BJ (cell line): ENCODE results near the gene INSYN1. TPM values are rescaled to one million over a fixed set of nuclear protein-coding genes. Genes with fewer than 3 reads are reported as not detected.
A peak's percentile ranks its signal among the peaks of the same experiment; 100 is the strongest.

Source experiments
- CTCF ChIA-PET: fragments of 350-600 bp; formaldehyde crosslinking; extraction: SDS; loops from one replicate; lab custom pipeline; 2021; ENCODE audit warnings: antibody characterized with exemption, inconsistent platforms; lab: Yijun Ruan, JAX
- POLR2A ChIA-PET: fragments of 300-600 bp; sonication (Branson Sonifier 250); formaldehyde crosslinking; extraction: SDS; loops from one replicate; lab custom pipeline; 2021; ENCODE audit warnings: antibody characterized with exemption; lab: Charles Lee
- DNase-seq: peaks from one replicate; pipeline ENCODE4 v3.0.0-alpha.2; 2011; ENCODE audit warnings: low read depth
- H3K27me3 ChIP-seq: 2 replicates; pipeline ENCODE4 v1.6.0; 2011; ENCODE audit warnings: low read length; ENCODE audit not compliant: control insufficient read depth, insufficient read depth
- H3K36me3 ChIP-seq: 2 replicates; pipeline ENCODE4 v1.5.1; 2011; ENCODE audit warnings: low read length; ENCODE audit not compliant: control insufficient read depth, insufficient read depth
- H3K4me3 ChIP-seq: 2 replicates; pipeline ENCODE4 v1.5.1; 2011; ENCODE audit warnings: low read depth, mild to moderate bottlenecking, control low read depth, low read length
- polyA plus RNA-seq: library from polyadenylated mRNA; depleted of rRNA; stranded (reverse); fragments of >200 nt; gene quantifications from 2 replicates; pipeline ENCODE4 v1.2.3, GENCODE V29; 2011
- TF ChIP-seq, protein P1 (sequence below): IDR thresholded peaks from 2 replicates; pipeline ENCODE4 v1.5.1; 2011; ENCODE audit warnings: low read depth, mild to moderate bottlenecking, control low read depth, inconsistent platforms, low read length, moderate library complexity; ENCODE audit not compliant: insufficient read depth

The INSYN1 gene
- polyA plus RNA-seq, 1 experiment = 3.5 TPM

DNA sequence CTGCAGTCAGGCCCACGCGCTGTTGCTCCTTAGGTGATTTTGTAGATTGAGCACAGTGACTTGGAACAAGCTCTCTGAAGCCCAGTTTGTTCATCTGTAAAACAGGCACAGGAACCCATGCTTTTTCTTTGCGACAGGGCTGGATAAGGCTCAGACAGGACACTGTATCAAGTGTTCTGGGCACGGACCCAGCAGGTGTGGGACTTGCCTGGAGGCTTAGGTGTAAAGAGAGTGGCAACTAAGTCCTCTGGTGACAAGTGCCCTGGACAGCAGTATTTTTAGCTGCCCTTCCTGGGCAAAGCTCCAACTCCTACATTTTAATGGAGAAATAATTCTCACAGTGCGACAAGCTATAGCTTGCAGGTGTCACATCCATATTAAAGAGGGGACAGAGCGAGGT lies 36.7 kb downstream of the INSYN1 start:
- CTCF ChIA-PET = interaction anchor here (0.9 to 2.6 kb wide), 4 partner anchors 10 to 16 kb away, joined by 3 to 9 read pairs (median 4); no protein-coding TSS in a partner anchor
- H3K4me3 ChIP-seq = no peak overlapping the region

DNA sequence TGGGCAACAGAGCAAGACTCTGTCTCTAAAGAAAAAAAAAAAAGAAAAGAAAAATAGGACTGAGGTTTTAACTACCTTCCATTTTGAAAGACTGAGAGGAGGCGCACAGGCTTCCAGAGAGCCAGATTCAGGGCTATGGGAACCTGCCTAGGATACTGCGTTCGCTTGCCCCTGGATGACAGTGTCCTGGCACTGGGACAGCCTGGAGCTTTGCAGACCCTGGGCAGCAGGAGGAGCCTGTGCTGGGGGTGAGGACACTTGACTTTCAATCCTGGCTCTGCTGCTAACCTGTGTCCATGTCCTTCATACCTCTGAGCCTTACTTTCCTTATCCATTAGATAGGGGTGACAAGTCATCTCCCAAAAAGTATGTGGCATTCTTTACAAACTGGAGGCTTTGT lies 37.7 kb downstream of the INSYN1 start:
- H3K36me3 ChIP-seq = peaks cover 17% of the 10 kb centered on the region
- no peaks in the 10 kb centered on the region; the same call in 1 of the 2 replicates for H3K27me3 ChIP-seq
- no peak overlapping the region for H3K4me3 ChIP-seq
- TF ChIP-seq, protein P1, sequence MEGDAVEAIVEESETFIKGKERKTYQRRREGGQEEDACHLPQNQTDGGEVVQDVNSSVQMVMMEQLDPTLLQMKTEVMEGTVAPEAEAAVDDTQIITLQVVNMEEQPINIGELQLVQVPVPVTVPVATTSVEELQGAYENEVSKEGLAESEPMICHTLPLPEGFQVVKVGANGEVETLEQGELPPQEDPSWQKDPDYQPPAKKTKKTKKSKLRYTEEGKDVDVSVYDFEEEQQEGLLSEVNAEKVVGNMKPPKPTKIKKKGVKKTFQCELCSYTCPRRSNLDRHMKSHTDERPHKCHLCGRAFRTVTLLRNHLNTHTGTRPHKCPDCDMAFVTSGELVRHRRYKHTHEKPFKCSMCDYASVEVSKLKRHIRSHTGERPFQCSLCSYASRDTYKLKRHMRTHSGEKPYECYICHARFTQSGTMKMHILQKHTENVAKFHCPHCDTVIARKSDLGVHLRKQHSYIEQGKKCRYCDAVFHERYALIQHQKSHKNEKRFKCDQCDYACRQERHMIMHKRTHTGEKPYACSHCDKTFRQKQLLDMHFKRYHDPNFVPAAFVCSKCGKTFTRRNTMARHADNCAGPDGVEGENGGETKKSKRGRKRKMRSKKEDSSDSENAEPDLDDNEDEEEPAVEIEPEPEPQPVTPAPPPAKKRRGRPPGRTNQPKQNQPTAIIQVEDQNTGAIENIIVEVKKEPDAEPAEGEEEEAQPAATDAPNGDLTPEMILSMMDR = no peak
- no peak for DNase-seq
- CTCF ChIA-PET = interaction anchor here (0.9 to 1.0 kb wide), 2 partner anchors 11 to 15 kb away, joined by 3 read pairs; no protein-coding TSS in a partner anchor
- POLR2A ChIA-PET = interaction anchor here (0.6 kb wide), 1 partner anchor 163 kb away, joined by 4 read pairs; no protein-coding TSS in a partner anchor

More for the DNA sequence above, 36.7 kb downstream of the INSYN1 start:
- POLR2A ChIA-PET = no interaction called here
- TF ChIP-seq, protein P1 = no peak
- Histone ChIP-seq H3K36me3 (peaks cover 11% of the 10 kb centered on the region), H3K27me3 (no peaks in the 10 kb centered on the region; the same call in 1 of the 2 replicates)
- DNase-seq = no peak

- CTCF ChIA-PET = interaction anchor here (1.1 kb wide), 1 partner anchor 10 kb away, joined by 4 read pairs; no protein-coding TSS in a partner anchor
Measured at GRCh38 chr15:73714695-73715301, 38.4 kb downstream of the INSYN1 start.

GRCh38 chr15:73712107-73712506 lies 41.0 kb downstream of the INSYN1 start:
- no peak overlapping the region for H3K4me3 ChIP-seq
- no peak for DNase-seq
- POLR2A ChIA-PET = no interaction called here
- no peaks in the 10 kb centered on the region for H3K27me3 ChIP-seq
- CTCF ChIA-PET = interaction anchor here (0.7 to 2.6 kb wide), 6 partner anchors 10 to 428 kb away, joined by 3 to 9 read pairs (median 3); no protein-coding TSS in a partner anchor
- TF ChIP-seq, protein P1 = peak; percentile 20; the same call in 1 of the 2 replicates
- peaks cover 34% of the 10 kb centered on the region for H3K36me3 ChIP-seq

More at GRCh38 chr15:73714695-73715301, 38.4 kb downstream of the INSYN1 start:
- TF ChIP-seq, protein P1 = no peak
- Histone ChIP-seq H3K36me3 (peaks cover 17% of the 10 kb centered on the region), H3K4me3 (no peak overlapping the region), H3K27me3 (no peaks in the 10 kb centered on the region; the same call in 1 of the 2 replicates)
- no peak for DNase-seq
- POLR2A ChIA-PET = interaction anchor here (0.6 kb wide), 1 partner anchor 162 kb away, joined by 4 read pairs; no protein-coding TSS in a partner anchor

- ChIA-PET CTCF (interaction anchor here (0.7 to 2.6 kb wide), 6 partner anchors 10 to 427 kb away, joined by 3 to 9 read pairs (median 3); no protein-coding TSS in a partner anchor), POLR2A (no interaction called here)
- peaks cover 40% of the 10 kb centered on the region for H3K36me3 ChIP-seq
- H3K4me3 ChIP-seq = no peak overlapping the region
- TF ChIP-seq, protein P1 = no peak
- DNase-seq = no peak
- no peaks in the 10 kb centered on the region for H3K27me3 ChIP-seq
Measured at GRCh38 chr15:73711526-73711925, 41.6 kb downstream of the INSYN1 start.
